Activated CD4-positive, alpha-beta T cell treated with anti-CD3 and anti-CD28 coated beads, Interleukin-2, Interleukin-6, amounts not matched to agents 100 ng/mL and 50 ng/mL, durations not matched to agents 16 hours and 8 hours (primary cell): Measurements from ENCODE around the gene CHRM1.
A peak's percentile ranks its signal among the peaks of the same experiment; 100 is the strongest.

ENCODE experiments used
- DNase-seq: peaks from one replicate; pipeline ENCODE4 v3.0.0-alpha.2; 2020

Gene CHRM1

DNA sequence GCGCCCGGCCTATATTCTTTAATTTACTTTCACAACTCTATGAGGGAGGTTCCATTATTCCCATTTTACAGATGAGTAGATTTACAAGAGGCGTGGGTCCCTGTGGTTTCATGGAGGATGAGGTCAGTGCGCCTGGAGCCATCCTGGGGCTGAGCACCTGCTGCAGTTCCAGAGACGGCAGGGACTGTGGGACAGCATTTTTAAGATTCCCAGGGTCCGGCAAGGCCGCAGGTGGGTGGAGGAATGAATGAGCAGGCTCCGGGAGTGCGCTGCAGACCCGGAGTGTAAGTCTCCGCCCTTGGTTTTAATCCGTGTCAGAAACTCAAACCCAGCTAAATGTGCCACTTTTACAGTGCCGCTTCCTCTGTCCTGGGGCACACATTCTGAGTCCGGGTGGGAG lies 4.1 kb upstream of the CHRM1 start:
- DNase-seq = no peak

DNA sequence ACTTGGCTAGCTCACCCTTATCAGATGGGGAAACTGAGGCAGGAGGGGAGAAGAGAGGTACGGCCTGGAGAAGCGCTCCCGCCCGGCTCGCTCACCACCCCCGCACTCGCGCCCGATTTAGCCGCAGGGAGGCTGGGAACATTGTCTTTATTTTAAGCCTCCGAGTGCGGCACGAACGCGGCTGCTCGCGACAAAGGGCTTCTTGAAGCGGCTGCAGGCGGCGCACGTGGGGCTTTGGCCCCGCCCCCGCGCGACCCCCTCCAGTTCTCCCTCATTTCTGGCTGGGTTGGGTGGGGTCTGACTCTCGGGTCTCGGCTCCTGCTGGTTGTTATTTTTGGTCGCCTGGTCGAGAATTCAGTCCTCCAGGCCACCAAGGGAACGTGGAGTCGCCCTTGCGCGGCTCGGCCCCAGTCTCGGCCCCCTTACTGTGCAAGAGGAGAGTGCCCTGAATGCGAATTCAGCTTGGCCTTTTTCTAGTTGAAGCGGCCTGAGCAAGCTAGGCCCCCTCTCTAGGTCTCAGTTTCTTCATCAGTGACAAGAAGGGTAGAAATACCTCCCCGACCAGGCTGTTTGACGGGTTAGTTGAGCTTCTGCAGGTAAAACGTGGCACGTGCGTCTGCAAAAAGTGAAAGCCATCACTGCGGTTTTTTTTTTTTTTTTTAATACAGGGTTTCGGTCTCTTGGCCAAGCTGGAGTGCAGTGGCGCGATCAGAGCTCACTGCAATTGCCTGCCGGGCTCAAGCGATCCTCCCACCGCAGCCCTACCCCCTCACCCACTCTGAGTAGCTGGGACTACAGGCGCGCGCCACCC lies 2.6 kb upstream of the CHRM1 start:
- DNase-seq = no peak

DNA sequence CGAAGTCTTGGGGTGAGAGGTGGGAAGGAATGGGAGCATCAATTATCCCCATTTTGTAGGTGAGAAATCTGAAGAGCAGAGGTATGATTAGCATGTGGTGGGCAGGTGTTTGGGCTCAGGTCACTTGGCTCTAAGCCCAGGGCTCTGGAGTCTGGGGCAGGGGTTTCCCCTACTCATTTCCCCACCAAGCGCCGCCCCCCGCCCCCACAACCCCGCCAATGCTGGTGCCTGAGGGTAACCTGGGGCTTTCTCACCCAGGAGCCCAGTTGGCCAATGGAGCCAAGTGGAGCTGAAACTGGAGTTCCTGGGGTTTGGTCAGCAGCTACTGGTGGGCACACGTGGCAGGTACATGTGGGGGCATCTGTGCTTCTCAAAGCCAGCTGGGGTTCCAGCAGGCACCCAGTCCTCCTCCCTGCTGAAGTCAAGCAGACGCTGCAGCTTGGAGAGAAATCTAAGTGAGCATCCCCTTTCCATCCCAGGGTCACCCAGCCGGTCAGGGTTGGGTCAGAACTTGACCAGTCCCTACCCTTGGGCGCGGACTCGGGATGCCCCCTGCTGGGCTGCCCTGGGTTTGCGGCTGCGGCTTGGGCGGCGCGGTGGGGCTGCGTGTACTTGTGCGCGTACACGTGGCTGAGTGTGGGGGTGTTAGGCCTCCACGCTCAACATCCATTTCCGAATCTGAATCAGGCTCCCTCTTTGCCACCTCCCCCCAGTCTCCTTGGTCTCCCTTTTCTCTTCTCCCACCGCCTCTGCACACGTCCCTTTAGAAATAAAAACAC lies 1.7 kb upstream of the CHRM1 start:
- DNase-seq = peak; percentile 49

DNA sequence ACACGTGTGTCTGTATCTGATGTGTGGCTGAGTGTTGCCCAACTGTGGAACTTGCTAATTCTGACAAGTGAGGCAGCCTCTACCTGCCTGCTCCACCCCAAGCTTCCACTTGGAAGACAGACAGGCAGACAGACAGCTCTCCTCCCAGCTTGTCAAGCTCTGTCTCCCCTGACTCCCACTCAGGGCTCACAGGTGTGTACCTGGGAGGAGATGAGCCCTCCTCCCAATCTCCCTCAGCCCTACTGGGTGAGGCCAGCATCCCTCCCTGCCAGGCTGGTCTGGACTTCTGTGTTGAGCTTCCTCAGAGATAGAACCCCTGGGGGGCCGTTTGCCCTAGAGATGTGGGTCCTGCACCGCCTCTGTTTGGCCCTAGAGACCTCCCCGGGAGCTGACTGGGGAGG lies 1.0 kb upstream of the CHRM1 start:
- no peak for DNase-seq

DNA sequence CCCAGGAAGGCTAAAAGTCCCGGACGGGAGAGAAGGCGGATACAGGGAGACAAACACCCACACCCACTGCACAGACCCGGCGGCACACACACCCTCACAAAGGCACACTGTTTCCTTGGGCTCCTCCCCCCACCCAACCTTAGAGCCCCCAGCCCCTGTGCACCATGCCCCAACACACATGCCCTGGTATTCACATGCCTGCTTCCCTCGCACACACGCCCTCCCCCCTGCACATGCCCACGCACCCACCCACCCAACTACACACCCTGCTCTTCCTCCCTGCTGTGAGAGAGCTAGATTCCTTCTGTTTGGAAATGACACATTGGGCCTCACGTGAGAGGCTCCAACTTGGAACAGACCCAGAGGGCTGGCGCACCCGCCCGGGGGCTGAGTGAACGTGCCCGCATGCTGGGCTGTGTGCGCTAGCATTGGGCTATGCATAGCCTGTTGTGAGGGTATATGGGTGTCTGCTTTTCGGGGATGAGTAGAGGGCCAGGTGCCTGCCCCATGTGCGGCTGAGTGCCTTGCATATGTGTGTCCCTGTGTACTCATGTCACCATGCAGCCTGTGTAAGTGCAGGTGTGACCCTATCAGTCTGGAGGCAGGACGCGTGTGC lies 518 bp upstream of the CHRM1 start:
- DNase-seq = no peak

DNA sequence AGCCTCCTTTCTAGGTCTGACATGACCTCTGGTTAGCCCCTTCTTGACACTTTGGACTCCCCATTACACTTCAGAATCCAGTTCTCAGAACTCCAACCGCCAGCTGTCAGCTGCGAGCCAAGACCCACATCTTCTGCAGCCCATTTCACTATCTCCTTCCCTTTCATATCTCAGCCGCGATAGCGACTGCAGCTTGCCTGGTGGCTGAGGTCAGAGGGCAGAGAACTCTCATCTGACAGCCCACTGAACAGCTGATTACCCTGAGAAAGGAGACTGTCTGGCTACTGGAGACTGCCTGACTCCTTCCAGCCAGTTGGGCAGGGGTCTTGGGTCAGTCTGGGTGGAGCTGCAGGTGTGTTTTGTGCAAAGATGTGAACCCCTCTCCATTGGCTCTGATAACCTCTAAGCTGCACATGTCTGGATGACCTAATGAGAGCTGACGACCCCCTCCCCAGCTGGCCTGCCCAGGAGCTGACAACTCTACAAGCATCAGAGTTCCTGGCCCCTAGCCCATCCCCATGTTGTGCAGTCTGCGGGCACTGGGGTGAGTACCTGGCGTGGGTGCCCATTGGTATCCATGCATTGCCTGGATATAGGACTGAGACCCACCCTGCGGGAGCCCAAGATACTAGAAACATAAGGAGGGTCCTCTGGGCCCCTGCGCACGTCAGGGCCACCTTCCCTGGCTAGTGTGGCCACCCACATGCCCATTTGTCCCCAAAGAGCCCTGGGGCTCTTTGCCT lies 1.1 kb downstream of the CHRM1 start:
- DNase-seq = no peak

DNA sequence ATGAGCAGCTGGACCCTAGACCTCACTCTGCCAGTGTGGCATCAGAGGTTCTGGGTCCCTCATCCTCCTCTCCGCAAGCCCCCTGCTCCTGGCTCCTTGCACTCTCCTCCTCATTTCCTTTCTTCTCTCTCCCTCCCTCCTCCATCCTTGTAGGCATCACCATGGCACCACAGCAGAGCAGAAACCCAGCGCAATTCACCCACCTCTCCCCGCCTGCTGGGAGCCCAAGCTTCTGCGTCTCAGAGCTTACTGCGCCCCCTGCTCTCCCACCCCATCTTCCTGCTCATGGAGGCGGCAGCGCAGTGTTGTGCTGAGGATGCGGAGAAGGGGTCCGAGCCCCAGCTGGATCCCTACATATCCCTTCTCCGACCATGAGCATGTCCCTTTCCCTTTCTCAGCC lies 1.7 kb downstream of the CHRM1 start:
- no peak for DNase-seq

DNA sequence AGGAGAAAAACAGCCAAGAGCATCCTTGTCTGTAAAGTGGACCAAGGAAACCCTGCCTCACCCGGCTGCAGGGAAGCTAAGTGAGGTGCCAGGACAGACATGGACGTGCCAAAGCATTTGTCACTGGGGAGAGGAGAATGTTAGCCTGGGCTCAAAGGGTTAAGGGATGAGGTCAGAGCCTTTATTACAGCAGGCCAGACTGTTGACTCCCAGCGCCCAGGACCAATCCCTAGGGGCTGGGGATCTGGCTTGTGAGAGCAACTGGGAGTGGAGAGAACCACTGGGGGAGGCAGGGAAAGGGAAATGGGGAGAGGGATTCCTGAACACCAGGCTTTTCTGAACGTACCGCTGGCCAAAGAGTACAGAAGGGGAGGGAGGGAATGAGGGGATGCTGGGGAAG lies 2.6 kb downstream of the CHRM1 start:
- DNase-seq = no peak

DNA sequence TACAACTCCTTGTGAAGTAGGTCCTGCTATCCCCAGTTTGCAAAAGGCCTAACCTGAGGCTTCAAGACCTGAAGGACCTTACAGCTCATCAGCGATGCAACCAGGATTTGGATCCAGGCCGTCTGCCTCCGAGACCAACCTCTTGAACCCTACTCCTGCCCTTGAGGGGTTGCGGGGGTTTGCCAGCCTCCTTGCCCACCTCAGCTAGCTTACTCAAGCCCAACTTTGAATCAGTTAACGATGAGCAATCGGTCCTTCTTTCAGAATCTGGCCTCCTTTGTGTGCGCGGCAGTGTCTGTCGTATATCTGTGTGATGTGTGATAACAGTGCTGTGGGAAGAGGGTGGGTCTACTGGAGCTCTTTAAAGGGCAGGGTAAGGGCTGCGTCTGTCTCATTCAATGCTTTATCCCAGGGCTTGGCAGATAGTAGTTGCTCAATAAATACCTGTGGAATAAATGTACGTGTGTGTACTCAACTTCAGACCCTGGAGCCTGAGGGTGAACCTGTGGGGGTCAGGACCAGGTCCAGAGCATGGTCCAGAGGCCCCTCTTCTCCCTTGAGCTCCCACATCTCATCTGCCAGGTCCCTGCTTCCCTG lies 3.2 kb downstream of the CHRM1 start:
- DNase-seq = no peak

DNA sequence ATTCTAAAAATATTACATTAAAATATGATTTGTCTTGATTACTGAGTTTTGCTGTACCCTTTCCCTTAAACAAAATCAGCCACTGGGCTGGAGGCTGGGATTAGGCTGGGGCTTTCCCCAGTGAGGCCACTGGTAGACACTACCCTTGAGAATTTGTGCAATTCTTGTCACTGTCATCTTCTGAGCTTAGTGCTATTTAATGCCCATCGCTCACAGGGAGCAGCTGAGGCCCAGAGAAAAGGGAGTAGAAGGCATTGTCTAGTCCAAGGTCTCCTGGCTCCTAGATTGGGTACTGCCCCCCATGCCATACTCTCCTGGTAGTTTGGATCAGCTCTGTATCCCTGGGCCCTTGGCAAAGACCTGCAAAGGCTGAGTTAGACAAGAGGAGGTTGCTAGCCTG lies 6.7 kb downstream of the CHRM1 start:
- DNase-seq = no peak

DNA sequence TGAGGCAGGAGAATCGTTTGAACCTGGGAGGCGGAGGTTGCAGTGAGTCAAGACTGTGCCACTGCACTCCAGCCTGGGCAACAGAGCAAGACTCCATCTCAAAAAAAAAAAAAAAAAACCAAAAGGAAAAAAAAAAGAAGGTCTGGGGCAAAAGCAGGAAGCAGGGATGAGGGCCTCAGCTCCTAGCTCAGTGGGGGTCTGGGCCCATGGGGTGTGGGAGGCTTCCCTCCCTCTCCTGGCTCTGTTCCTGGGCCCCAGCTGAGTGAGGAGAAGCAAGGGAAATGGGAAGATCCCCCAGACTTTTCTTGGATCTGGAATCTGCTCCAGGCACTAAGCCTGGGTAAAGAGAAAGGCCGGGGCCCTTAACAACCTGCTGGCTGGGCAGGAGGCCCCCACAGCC lies 8.9 kb downstream of the CHRM1 start:
- DNase-seq = no peak

DNA sequence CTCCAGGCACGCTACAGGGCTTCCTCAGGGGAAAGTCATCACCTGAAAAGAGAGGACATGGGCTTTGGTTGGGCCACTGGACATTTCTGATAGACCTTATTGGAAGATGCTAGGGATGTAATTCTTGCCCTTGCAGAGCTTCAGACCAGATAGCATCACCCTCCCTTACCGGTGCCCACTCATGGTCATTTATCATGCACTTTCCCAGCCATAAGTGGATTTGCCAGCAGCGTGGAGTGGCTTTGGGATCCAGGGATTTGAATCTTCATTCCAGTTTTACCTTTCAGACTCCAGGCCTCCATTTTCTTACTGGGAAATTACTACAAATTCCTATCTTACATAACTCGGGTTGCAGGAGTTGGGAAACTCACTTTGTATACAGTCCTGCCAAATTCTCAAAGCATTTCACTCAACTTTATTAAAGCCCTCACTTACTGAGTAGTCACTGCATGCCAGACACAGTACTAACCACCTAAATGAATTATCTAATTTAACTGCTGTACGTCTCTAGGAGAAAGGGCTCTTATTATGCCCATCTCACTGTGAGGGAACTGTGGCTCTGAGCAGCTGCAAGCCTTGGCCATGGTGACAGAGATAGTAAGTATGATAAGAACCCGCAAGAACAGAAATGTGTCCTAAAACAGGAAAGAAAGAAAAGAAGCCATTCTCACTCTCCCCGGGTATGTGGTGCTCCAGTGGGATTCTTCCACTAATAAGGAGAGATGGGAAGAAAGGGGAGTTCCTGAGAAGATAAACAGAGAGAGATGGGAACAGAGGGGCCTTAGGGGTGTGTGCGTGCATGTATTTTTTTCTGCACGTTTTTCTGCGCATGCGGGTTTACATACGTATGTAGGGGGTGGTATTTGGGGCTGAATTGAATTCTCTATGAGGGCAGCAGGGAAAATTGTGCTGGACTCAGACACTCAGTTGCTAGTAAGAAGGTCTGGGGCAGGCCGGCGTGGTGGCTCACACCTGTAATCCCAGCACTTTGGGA lies 9.7 kb downstream of the CHRM1 start:
- DNase-seq = no peak

DNA sequence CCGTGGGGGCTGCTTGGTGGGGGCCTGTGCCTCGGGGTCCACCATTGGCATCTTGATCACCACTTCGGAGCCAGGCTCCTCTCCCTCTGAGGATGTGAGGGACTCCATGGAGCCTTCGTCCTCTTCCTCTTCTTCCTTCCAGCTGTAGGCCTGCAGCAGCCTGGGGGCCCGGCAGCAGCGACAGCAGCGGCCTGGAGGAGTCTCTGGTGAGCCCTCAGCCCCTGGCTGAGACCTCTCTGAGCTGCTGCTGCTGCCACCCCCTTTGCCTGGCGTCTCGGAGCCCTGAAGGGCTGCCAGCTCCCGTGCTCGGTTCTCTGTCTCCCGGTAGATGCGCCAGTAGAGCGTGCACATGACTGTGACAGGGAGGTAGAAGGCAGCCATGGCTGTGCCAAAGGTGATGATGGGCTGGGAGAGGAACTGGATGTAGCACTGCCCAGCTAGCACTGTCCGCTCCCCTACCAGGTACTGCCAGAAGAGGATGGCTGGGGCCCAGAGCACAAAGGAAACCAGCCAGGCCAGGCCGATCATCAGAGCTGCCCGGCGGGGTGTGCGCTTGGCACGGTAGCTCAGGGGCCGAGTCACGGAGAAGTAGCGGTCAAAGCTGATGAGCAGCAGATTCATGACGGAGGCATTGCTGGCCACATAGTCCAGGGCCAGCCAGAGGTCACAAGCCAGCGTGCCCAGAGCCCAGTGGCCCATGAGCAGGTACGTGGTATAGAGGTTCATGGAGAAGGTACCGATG lies 10.9 kb downstream of the CHRM1 start:
- DNase-seq = no peak

DNA sequence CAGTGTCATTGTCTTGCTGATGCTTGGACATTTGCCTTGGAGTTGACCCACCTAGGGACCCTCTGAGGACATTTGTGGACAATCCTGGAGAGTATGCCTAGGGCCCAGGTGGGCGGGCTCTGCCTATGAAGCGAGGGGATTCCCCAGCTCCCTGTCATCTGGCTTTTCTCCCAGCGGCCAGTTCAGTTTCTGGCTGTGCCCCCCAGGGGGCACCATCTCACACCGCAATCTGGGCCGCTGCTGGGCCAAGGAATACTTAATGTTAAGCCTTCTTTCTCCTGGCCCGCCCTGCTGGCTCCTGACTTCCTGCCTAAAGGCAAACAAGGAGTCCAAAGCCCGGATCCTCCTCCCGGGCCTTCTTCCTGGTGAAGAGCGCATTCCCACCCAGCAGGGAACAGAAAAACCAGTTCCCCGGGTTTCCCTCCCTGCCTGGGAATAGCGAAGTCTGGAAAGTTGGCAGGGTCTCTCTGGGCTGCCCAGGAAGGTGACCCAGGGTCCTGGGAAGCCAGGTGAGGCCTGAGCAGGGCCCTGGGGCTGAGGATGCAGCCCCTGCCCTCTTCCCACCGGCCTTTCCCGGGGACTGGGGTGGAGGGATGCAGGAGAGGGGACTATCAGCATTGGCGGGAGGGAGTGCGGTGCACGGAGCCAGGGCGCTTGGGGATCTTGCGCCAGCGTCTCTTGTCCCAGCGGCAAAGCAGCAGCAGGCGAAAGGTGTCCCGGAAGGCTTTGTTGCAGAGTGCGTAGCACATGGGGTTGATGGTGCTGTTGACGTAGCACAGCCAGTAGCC lies 11.9 kb downstream of the CHRM1 start:
- no peak for DNase-seq

DNA sequence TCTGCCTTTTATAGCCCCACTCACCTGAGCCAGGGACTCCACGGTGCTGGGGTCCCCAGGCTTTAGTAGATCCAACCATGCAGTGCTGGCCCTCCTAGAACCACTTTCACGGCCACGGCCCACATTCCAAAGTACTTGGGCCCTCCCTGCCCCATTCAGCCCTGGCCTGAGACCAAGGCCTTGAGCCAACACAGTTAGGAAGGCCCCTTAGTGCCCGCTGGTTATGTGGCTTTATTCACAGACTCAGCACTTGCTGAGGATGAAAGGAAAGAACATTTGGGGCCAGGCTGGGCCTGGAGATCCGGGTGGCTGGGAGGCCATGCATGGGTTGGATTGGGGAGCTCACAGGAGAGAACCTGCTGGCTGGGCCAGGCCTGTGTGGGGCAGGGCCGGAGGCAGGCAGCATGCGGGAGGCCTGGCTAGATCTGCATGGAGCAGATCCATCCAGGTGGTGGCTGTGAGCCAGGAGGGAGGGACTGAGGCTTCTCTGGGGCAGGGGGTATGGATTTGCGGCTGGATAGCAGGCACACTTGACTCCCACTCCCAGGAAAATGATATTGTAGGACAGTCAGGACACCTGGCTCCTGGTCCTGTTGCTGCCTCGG lies 12.6 kb downstream of the CHRM1 start:
- DNase-seq = no peak

DNA sequence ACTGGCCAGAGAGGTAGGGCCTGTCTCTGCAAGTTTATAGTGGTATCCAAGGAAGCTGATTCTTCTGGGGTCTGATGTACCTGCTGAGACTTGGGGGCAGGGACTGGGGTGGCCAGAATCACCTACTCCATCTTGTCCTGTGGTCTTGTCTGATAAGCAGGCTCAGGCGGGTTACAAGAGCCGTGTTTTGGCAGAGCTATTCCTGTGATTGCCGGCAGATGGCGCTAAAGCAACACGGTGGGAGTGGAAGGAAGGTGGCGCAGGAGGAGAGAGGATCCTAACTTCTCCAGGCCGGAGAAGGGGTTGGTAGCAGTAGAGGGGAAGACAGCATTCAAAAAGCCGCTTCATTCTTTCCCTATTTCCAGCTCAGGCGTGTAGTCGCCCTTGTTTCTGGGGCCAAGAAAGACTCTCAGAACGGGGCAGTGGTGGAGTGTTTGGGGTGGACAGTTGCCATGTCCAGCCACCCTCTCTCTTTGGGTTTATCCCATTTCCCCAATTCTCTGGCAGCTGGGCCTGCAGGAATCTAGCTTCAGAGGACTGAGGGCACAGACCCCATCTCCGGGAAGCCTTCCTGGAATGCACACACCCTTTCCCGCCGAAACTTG lies 15.1 kb downstream of the CHRM1 start:
- DNase-seq = peak; percentile 86

DNA sequence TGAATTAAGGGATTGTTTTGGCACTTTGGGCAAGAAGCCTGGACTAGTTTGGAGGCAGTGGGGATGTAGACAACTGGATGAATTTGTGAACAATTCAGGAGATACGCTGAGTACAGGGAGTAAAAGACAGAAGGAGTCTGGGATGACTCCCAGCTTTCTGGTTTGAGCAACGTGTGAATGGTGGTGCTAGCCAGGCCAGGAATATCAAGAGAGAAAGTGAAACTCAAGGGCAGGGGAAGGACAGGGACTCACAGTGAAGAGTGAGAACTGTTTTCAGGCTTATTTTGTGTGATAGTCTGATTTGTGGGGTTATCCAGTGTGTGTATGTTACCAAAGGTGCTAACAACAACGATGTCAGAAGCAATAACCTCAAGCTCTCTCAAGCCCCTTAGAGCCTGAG lies 15.9 kb downstream of the CHRM1 start:
- DNase-seq = no peak

DNA sequence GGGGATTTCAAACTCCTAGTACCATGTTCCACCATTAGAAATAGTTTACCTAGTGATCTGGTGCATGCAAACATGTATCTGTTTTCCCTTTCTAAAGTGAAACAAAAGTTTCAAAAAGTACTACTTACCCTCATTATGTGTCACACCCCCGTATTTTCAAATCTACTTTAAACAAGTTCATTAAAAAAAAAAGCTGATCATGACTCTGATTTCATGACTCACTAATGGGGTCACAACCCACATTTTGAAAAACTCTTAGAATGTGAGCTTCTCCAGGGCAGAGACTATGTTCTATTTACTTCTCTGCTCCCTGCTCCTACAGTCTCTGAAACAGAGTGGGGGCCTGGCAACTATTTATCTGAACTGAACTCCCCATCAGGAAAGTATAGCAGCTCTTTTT lies 18.2 kb downstream of the CHRM1 start:
- DNase-seq = no peak

DNA sequence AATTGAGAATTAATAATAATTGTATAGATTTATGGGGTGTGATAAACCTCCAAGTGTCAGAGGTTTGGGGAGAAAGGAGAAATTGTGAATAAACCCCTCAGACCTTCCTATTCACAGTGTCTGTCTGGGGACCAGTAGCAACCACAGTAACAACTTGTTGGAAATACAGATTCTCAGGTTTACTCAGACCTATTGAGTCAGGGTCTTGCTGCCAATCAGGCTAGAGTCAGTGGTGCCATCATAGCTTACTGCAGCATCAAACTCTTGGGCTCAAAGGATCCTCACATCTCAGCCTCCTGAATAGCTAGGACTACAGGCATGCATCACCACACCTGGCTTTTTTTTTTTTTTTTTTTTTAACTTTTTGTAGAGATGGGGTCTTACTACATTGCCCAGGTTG lies 23.1 kb downstream of the CHRM1 start:
- no peak for DNase-seq
